HAP-1 (cell line): Measurements from ENCODE around the gene PRICKLE2.

Experiments used
- DNase-seq, 2 experiments: peaks; one replicate each; pipeline ENCODE4 v3.0.0-alpha.2; 2016 to 2020; ENCODE audit warnings: low spot score in 2 of 2
- H3K27me3 ChIP-seq: fragments of 250-450 bp; sonication (Bioruptor Pico); 2 replicates; pipeline ENCODE4 v1.5.1; 2020; ENCODE audit warnings: low read depth, mild to moderate bottlenecking, moderate library complexity
- H3K36me3 ChIP-seq: fragments of 250-450 bp; sonication (Bioruptor Pico); replicated peaks from 2 replicates; pipeline ENCODE4 v1.5.1; 2020; ENCODE audit warnings: mild to moderate bottlenecking
- H3K4me1 ChIP-seq: fragments of 250-450 bp; sonication (Bioruptor Pico); 2 replicates; pipeline ENCODE4 v1.5.1; 2020; ENCODE audit warnings: mild to moderate bottlenecking
- H3K4me3 ChIP-seq: fragments of 250-450 bp; sonication (Bioruptor Pico); 2 replicates; pipeline ENCODE4 v1.5.1; 2020; ENCODE audit warnings: mild to moderate bottlenecking, moderate library complexity
- H3K9me3 ChIP-seq: fragments of 250-450 bp; sonication (Bioruptor Pico); 2 replicates; pipeline ENCODE4 v1.5.1; 2020; ENCODE audit warnings: mild to moderate bottlenecking, moderate library complexity
- in situ Hi-C: fragments of 300-500 bp; cut with MboI; formaldehyde crosslinking; loops from 3 replicates; pipeline ENCODE4 v1.14.3; 2020; ENCODE audit warnings: low sequenced_read_pairs, inconsistent platforms, mixed read lengths

Gene PRICKLE2

DNA sequence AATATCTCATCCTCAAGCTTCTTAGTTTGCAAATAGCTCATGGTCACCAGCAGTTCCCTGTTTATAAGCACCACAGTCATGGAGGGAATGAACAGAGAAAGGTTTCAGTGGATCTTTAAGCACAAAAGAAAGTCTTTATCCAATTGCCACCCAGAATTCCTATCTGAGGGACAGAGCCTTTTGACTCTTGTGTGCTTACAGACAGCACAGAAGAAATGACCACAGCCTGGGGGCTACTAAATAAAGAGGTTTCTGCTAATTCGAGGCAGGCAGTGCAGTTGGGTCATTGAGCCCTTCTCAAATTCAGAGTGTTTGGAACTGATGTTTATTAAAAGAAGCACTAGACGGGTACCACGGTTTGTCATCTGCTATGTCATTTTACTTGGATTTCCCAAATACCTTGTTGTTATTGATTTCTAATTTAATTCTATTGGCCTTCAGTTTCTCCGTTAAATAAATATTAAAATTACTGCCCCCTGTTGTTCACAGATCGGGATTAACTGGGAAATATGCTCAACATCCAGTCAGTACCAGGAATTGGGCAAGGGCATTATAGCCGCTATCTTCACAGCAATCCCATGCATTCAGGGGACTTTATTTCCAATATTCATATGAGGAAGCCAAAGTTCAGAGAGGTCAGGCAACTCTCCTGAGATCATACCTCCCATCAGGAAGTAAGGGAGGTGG lies 3.6 kb downstream of the PRICKLE2 start:
- no peaks in the 10 kb centered on the region for H3K36me3 ChIP-seq
- H3K27me3 ChIP-seq, result no peaks in the 10 kb centered on the region
- H3K4me1 ChIP-seq, result peaks cover 19% of the 10 kb centered on the region
- no peaks in the 10 kb centered on the region for H3K9me3 ChIP-seq
- H3K4me3 ChIP-seq, result no peak overlapping the region
- DNase-seq, result no peak
- in situ Hi-C loops, result no loop called here

DNA sequence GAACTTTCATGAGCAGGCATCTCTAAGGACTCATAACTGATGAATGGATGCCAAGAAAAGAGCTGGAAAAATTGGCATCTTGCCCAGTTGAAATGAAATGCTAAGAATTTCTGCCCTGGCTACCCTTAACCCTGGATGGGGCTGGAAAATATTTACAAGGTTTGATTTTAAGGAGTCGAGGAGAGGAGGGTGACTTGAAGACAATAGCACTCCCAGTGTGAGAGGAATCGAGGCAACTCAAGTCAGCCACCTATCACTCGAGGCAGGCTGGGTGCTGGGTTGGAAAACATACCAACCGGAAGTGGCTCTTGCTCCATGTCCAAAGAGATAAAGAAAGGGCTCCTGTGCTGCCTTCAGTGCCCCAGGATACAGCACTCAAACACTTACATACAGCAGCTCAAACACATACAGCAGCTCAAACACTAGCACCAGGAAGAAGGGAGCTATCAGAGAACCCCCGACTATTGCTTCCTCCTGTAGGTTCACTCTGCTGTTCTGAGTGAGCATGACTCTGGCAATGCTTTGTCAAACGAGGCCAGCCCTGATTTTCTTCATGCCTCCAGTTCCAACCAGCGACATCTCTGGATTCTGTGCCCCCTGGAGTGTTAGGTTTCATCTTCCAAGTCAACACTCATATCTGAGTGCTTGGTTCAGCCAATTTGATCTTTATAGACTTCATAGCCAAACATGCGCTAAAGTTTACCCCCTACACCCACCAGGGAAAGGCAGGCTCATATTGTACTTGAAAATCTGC lies 4.9 kb downstream of the PRICKLE2 start:
- Histone ChIP-seq H3K4me1 (peaks cover 13% of the 10 kb centered on the region), H3K36me3 (no peaks in the 10 kb centered on the region), H3K27me3 (no peaks in the 10 kb centered on the region), H3K9me3 (no peaks in the 10 kb centered on the region), H3K4me3 (no peak overlapping the region)
- in situ Hi-C loops, result no loop called here
- DNase-seq, result no peak

DNA sequence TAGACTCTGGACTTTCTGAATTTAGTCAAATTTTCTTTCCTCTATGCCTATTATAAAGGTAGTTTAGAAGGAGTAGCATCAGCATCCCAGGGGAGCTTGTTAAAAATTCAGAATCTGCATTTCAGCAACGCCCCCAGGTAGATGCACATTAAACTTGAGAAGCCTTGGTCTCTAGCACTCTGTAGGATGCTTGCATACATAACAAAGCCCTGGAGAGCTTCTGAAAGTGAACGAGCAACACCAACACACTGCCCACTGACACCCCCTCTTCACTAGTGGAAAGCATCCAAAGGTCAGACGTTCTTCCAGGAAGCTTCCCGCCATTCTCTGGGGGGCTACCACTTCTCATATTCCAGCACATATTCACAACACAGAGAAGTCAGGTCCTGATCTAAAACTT lies 6.5 kb downstream of the PRICKLE2 start:
- H3K4me1 ChIP-seq, result peaks cover 6% of the 10 kb centered on the region
- H3K27me3 ChIP-seq, result no peaks in the 10 kb centered on the region
- in situ Hi-C loops, result no loop called here

DNA sequence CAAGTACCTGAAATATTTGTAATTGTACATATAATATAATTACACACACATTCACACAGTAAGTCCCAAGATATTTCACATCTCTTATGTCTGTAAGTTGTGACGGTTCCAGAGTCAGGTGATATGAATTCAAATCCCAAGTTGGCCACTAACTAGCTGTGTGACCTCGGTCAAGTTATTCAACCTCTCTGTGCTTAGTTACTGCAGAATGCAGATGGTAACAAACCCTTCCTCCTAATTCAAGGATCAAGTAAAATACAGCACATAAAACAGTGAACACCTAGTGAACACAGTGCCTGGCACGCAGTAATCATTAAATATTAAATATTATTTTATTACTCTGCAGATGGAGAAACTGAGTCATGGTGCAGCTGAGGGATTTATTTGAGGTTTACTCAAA lies 6.9 kb downstream of the PRICKLE2 start:
- H3K27me3 ChIP-seq, result no peaks in the 10 kb centered on the region
- no peaks in the 10 kb centered on the region for H3K9me3 ChIP-seq
- no peaks in the 10 kb centered on the region for H3K36me3 ChIP-seq
- H3K4me1 ChIP-seq, result peaks cover 6% of the 10 kb centered on the region
- no peak for DNase-seq
- no peak overlapping the region for H3K4me3 ChIP-seq
- in situ Hi-C loops, result no loop called here

More for the DNA sequence above, 6.5 kb downstream of the PRICKLE2 start:
- Histone ChIP-seq H3K4me3 (no peak overlapping the region), H3K36me3 (no peaks in the 10 kb centered on the region), H3K9me3 (no peaks in the 10 kb centered on the region)
- DNase-seq, result no peak

DNA sequence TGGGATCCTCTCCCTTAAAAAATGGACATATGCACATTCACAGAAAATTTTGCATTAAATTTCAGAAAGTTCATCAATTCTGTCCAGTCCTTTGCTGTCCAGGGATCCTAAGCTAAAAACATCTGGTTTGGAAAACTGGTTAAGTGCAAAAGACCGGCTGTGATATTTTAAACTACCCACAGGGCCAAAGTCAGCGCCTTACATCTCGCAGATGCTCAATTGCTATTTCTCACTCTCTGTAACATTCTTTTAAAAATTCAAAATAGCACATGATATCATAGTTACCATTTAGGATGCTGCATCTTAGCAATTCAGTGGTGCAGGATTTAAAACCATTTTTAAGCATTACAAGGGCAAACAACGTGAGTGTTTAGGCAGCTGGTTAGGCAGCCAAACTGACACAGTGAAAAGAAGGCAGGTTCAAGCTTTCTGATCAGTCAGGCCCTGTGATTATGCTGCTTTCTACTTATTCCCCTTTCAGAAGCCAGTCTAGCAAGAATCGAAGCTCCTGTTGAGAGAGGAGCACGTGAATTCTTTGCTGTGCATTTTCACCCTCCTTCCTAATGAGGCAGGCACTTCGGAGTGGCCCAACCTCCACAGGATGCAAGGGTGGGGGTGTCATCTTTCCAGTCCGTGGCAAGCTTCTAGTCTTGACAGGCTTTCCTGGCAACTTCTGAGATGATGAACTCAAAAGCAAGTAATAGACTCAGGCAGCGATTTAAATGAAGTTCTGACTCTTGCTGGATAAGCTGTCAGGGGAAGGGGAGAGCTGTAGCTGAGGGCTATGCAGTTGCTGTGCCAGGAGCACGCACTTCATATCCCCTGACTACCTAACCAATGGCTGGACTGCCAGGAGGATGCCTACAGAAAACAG lies 8.8 kb downstream of the PRICKLE2 start:
- in situ Hi-C loops, result no loop called here
- peaks cover 6% of the 10 kb centered on the region for H3K4me1 ChIP-seq
- DNase-seq, result no peak

DNA sequence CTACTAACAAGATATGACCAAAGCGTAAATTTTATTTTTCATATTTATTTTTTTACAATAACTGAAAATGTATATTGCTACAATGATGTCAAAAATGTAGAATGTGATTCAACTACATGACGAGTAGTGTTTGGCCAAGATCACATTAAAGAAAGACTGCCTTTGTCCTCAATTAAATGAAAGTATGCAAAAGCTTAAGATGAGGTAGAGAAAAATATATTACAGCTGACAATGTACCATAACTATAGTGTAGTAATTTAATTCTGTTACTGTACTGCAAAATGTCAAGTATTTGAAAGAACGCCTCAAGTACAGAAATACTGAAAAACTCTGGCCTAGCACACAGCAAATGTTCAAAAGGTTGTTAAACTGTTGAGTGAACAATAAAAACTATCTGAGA lies 9.7 kb downstream of the PRICKLE2 start:
- H3K4me1 ChIP-seq, result no peaks in the 10 kb centered on the region
- in situ Hi-C loops, result no loop called here

More for the DNA sequence above, 8.8 kb downstream of the PRICKLE2 start:
- Histone ChIP-seq H3K27me3 (no peaks in the 10 kb centered on the region), H3K36me3 (no peaks in the 10 kb centered on the region), H3K4me3 (no peak overlapping the region), H3K9me3 (no peaks in the 10 kb centered on the region)

DNA sequence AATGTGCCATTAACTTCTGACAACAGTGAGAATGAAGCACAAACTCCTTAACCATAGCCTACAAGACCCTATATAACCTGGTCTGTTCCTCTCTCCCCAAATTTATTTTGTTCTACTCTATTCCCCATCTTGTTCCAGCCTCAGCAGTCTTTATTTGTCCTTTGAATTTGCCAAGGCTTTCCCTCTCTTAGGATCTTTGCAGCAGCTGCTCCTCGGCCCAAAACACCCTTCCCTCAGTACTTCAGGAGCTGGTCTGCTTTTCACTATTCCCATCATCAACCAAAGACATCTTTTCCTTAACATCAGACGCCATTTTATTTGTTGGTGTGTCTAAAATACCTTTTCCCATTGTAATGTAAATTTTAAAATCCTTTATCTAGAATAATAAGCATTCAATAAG lies 10.2 kb downstream of the PRICKLE2 start:
- Histone ChIP-seq H3K36me3 (no peaks in the 10 kb centered on the region), H3K4me3 (no peak overlapping the region)
- in situ Hi-C loops, result no loop called here

More for the DNA sequence above, 9.7 kb downstream of the PRICKLE2 start:
- DNase-seq, result no peak
- Histone ChIP-seq H3K4me3 (no peak overlapping the region), H3K9me3 (no peaks in the 10 kb centered on the region), H3K27me3 (peaks cover 2% of the 10 kb centered on the region; the same call in 1 of the 2 replicates), H3K36me3 (no peaks in the 10 kb centered on the region)

DNA sequence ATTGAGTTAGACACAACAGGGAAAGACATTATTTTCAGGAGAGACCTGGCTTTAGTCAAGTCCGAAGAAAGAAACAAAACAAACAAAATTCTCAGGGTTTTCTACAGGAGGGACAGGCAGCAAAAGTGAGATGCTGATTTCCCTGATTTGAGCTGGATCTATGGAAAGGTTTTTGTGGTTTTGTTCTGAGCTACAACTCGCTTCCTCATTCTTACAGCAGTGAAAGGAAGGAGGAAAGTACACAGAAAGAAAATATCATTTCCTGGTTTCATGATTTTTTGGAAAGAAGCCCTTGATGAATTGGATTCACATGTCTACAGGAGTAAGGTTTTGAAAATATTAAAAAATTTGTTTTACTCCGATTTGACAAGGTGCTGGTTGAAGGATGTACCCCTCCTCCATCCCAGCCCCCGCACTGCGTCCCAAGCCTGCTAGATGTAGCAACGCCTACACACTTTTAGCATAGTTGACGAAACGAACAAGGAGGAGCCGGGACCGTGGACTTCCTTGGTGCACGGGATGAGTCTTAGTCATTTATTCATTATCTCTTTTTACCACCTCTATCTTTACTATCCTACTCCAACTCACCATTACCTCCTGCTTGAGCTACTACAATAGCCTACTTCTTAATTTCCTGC lies 10.8 kb downstream of the PRICKLE2 start:
- Histone ChIP-seq H3K27me3 (peaks cover 2% of the 10 kb centered on the region; the same call in 1 of the 2 replicates), H3K4me3 (no peak overlapping the region), H3K4me1 (no peaks in the 10 kb centered on the region), H3K9me3 (no peaks in the 10 kb centered on the region), H3K36me3 (no peaks in the 10 kb centered on the region)
- DNase-seq, result no peak
- in situ Hi-C loops, result no loop called here

More for the DNA sequence above, 10.2 kb downstream of the PRICKLE2 start:
- peaks cover 2% of the 10 kb centered on the region; the same call in 1 of the 2 replicates for H3K27me3 ChIP-seq
- no peaks in the 10 kb centered on the region for H3K4me1 ChIP-seq
- peak in 1 of 2 experiments; percentile 19 for DNase-seq
- no peaks in the 10 kb centered on the region for H3K9me3 ChIP-seq

DNA sequence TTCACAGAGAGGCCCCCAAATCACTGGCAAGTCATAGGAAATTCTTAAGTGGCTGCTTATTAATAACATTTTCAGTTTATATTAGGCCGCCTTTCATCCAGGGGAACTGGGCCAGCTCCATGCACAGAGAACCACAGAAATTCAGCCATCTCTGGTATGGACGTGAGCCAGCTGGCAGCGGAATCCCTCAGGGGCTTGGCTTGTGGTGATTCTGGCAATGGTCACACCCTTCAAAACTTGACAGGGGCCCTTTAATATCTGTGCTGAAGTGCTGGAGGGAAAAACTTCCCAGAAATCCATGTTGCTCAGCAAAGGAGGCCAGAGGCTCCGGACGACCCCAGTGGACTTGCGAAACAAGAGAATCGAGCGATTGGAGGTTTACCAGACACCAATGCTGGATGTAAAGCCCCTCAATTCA lies 11.3 kb downstream of the PRICKLE2 start:
- in situ Hi-C loops, result no loop called here
- Histone ChIP-seq H3K36me3 (no peaks in the 10 kb centered on the region), H3K4me3 (no peak overlapping the region), H3K4me1 (no peaks in the 10 kb centered on the region), H3K9me3 (no peaks in the 10 kb centered on the region), H3K27me3 (peaks cover 2% of the 10 kb centered on the region; the same call in 1 of the 2 replicates)
- no peak for DNase-seq

DNA sequence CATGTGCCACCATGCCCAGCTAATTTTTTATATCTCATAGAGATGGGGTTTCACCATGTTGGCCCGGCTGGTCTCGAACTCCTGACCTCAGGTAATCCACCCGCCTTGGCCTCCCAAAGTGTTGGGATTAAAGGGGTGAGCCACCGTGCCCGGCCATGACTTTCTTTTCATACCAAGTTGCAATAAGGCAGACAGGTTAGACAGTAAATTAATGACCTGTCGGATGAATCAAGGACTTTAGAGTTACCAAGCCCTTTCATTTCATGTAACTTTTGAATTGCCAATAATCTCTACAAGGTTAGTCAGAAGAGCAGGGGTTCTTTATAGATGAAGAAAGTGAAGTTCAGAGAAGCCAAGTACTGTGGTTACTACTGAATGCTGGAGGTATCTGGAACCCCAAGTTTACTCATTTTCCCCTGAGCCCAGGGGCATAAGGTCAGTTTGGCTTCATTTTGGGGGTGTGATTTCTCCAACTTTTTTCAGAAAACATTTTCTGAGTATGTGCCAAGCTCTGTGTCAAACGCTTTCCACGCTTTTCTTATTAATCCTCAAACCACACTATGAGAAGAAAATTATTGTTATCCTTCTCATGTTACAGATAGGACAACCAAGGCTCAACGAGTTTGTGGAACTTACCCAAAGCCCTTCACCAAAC lies 11.9 kb downstream of the PRICKLE2 start:
- in situ Hi-C loops, result no loop called here
- no peak overlapping the region for H3K4me3 ChIP-seq
- H3K27me3 ChIP-seq, result peaks cover 2% of the 10 kb centered on the region; the same call in 1 of the 2 replicates
- H3K4me1 ChIP-seq, result no peaks in the 10 kb centered on the region
- no peaks in the 10 kb centered on the region for H3K36me3 ChIP-seq
- H3K9me3 ChIP-seq, result no peaks in the 10 kb centered on the region
- no peak for DNase-seq

DNA sequence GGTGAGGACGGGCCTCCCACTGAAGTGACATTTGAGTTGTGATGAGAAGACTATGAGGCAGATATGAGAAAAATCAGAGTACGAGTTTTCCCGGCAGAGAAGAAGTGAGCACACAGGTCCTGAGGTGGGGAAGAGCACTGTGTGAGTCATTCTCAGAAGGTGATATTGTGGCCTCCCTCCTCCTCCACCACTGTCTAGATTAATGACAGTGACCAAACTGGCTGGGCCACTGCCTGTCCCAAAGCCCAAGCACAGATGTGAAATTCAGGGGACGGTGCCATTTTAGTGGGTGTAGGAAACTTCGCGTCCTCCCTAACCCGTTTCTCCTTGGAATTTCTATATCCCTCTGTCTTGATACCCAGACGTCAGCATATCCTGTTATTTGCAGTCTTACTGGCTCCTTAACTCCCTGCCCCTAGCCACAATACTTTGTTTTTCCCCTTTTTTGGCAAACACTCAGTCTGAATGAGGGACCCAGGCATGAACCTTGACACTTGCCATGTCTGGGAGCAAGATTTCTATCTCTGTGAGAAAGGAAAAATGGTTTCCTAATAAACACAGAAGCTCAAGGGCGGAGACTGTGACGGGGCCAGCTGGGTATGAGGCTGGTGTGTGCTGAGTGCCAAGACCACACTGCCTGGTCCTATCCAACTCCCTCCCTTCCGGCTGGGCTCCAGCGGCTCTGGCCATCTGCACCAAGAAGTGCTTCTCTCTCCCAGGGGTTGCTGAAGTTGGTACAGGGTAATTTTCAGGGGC lies 15.2 kb downstream of the PRICKLE2 start:
- Histone ChIP-seq H3K4me1 (no peaks in the 10 kb centered on the region), H3K9me3 (no peaks in the 10 kb centered on the region), H3K4me3 (no peak overlapping the region), H3K36me3 (no peaks in the 10 kb centered on the region), H3K27me3 (peaks cover 2% of the 10 kb centered on the region; the same call in 1 of the 2 replicates)
- in situ Hi-C loops, result no loop called here
- DNase-seq, result no peak

DNA sequence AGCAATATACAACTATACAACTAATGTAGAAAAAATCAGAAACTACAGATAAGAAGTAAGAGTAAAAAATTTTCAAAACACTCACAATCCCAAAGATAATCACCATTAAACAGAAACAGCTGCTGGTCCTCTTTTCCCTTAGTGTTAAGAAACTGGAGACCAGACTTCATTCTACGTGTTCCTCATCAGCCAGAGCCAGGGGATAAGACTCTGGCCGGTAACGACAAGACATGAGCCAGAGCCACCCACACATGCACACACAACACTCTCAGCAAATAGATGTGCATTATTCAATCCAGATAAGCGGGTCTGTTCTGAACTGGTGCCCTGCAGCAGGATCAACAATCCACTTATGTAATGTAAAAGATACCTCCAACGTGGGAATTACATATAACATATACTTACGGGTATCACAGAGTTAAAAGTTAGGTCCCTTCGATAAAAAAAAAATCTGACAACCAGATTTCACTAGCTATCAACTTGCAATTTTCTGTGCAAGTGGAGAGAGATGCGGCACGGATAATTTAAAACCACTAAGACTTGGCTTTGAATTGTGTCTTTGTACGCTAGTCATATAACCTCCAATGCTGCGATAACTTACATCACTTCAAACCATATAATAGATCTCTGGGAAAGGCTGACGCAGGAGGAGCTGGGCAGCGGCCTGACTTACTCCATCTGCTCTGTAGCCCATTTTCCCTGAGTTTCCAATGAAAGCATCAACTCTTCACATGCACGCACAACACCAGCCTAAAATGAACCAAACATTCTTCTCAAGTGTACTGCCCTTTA lies 17.8 kb downstream of the PRICKLE2 start:
- in situ Hi-C loops, result no loop called here
- no peak for DNase-seq
- Histone ChIP-seq H3K27me3 (peaks cover 2% of the 10 kb centered on the region; the same call in 1 of the 2 replicates), H3K9me3 (no peaks in the 10 kb centered on the region), H3K4me3 (no peak overlapping the region), H3K4me1 (no peaks in the 10 kb centered on the region), H3K36me3 (no peaks in the 10 kb centered on the region)
